SKM-1 (cell line): ENCODE data around the gene RECK.
A peak's percentile ranks its signal among the peaks of the same experiment; 100 is the strongest.

Experiments
- DNase-seq: peaks from one replicate; lab custom pipeline; 2025; ENCODE audit not compliant: unreplicated experiment; lab: John Stamatoyannopoulos, UW

RECK gene

GRCh38 chr9:36136894-36137391 is 100.2 kb downstream of the RECK start:
- DNase-seq: no peak

- no peak for DNase-seq
Observed at GRCh38 chr9:36137392-36138004, 100.8 kb downstream of the RECK start.

GRCh38 chr9:36138496-36138895 is 101.8 kb downstream of the RECK start:
- DNase-seq: no peak

GRCh38 chr9:36138901-36139300 is 102.2 kb downstream of the RECK start:
- no peak for DNase-seq

- DNase-seq: peak; percentile 69
Observed at GRCh38 chr9:36140086-36141084, 103.7 kb downstream of the RECK start.

- no peak for DNase-seq
Observed at GRCh38 chr9:36141288-36141687, 104.6 kb downstream of the RECK start.

- DNase-seq: no peak
Observed at GRCh38 chr9:36141761-36142160, 105.0 kb downstream of the RECK start.

GRCh38 chr9:36142510-36143244 is 106.0 kb downstream of the RECK start:
- DNase-seq: peak; percentile 19

GRCh38 chr9:36143245-36143641 is 106.5 kb downstream of the RECK start:
- no peak for DNase-seq

- peak; percentile 34 for DNase-seq
Observed at GRCh38 chr9:36144309-36145232, 107.9 kb downstream of the RECK start.

- DNase-seq: no peak
Observed at GRCh38 chr9:36145970-36146369, 109.3 kb downstream of the RECK start.

GRCh38 chr9:36146651-36147050 is 109.9 kb downstream of the RECK start:
- no peak for DNase-seq

GRCh38 chr9:36147441-36148175 is 110.9 kb downstream of the RECK start:
- DNase-seq: no peak

- no peak for DNase-seq
Observed at GRCh38 chr9:36148311-36149051, 111.8 kb downstream of the RECK start.

GRCh38 chr9:36149197-36149596 is 112.5 kb downstream of the RECK start:
- no peak for DNase-seq

GRCh38 chr9:36150574-36151315 is 114.0 kb downstream of the RECK start:
- peak; percentile 66 for DNase-seq

GRCh38 chr9:36151316-36152210 is 114.8 kb downstream of the RECK start:
- DNase-seq: peak; percentile 83
